IMR-90 (cell line): ENCODE measurements around the gene MED26. TPM values are rescaled to one million over a fixed set of nuclear protein-coding genes. Genes with fewer than 3 reads are reported as not detected.

Source experiments
- ATAC-seq: fragments of 200-7000 bp; cut with Tn5 transposase; 2 replicates; pipeline ENCODE4 v1.9.1; 2020; ENCODE audit warnings: low read depth, mild to moderate bottlenecking, moderate library complexity
- BruUV-seq: library from RNA; stranded (reverse); fragments of 400-500 nt; replicated peaks from 2 replicates; lab custom pipeline; 2021; lab: Mats Ljungman, UMichigan
- CTCF ChIA-PET: fragments of 300-600 bp; formaldehyde crosslinking; extraction: SDS; loops from one replicate; lab custom pipeline; 2021; ENCODE audit warnings: antibody characterized with exemption; lab: Yijun Ruan, JAX
- POLR2A ChIA-PET: fragments of 300-600 bp; sonication (Branson Sonifier 250); formaldehyde crosslinking; loops from one replicate; lab custom pipeline; 2022; ENCODE audit warnings: antibody characterized with exemption; ENCODE audit not compliant: unreplicated experiment; lab: Charles Lee
- DNase-seq: peaks from one replicate; pipeline ENCODE4 v3.0.0; 2013
- H2AFZ ChIP-seq: replicated peaks from 2 replicates; pipeline ENCODE3; 2013; ENCODE audit warnings: low read length, mild to moderate bottlenecking; ENCODE audit not compliant: poor library complexity
- H2AK5ac ChIP-seq: 2 replicates; pipeline ENCODE4 v1.6.1; 2013; ENCODE audit warnings: low read depth, low read length, inconsistent platforms
- H2AK9ac ChIP-seq: replicated peaks from 2 replicates; pipeline ENCODE3; 2013; ENCODE audit warnings: mild to moderate bottlenecking, low read depth, low read length, moderate library complexity; ENCODE audit not compliant: poor library complexity
- H2BK120ac ChIP-seq: 2 replicates; pipeline ENCODE4 v1.6.1; 2013; ENCODE audit warnings: low read depth, low read length, inconsistent platforms
- H2BK15ac ChIP-seq: 3 replicates; pipeline ENCODE4 v1.6.1; 2013; ENCODE audit warnings: low read depth, low read length, inconsistent platforms
- H2BK20ac ChIP-seq: 2 replicates; pipeline ENCODE4 v1.6.1; 2013; ENCODE audit warnings: low read depth, mild to moderate bottlenecking, inconsistent platforms, low read length, moderate library complexity
- H2BK5ac ChIP-seq: 2 replicates; pipeline ENCODE4 v1.6.1; 2013; ENCODE audit warnings: mild to moderate bottlenecking, low read depth, low read length, inconsistent platforms; ENCODE audit not compliant: poor library complexity, severe bottlenecking
- H3K14ac ChIP-seq: replicated peaks from 2 replicates; pipeline ENCODE4 v1.6.1; 2013; ENCODE audit warnings: low read depth, low read length, inconsistent platforms
- H3K18ac ChIP-seq: 2 replicates; pipeline ENCODE4 v1.6.1; 2013; ENCODE audit warnings: low read depth, low read length, control low read depth
- H3K23ac ChIP-seq: 2 replicates; pipeline ENCODE4 v1.6.1; 2013; ENCODE audit warnings: low read depth, low read length, inconsistent platforms
- H3K27ac ChIP-seq: 2 replicates; pipeline ENCODE4 v1.5.1; 2013; ENCODE audit warnings: mild to moderate bottlenecking, control low read depth, low read length; ENCODE audit not compliant: insufficient read depth
- H3K27me3 ChIP-seq: 2 replicates; pipeline ENCODE4 v1.6.1; 2013; ENCODE audit warnings: low read length; ENCODE audit not compliant: control insufficient read depth, insufficient read depth
- H3K36me3 ChIP-seq: 2 replicates; pipeline ENCODE4 v1.6.1; 2013; ENCODE audit warnings: low read length, mixed read lengths; ENCODE audit not compliant: control insufficient read depth, insufficient read depth
- H3K4ac ChIP-seq: 2 replicates; pipeline ENCODE4 v1.6.1; 2013; ENCODE audit warnings: low read depth, low read length, inconsistent platforms
- H3K4me1 ChIP-seq: 2 replicates; pipeline ENCODE4 v1.6.1; 2013; ENCODE audit warnings: low read length, mixed read lengths; ENCODE audit not compliant: control insufficient read depth, insufficient read depth
- H3K4me2 ChIP-seq: 2 replicates; pipeline ENCODE4 v1.6.1; 2013; ENCODE audit warnings: low read depth, mild to moderate bottlenecking, control low read depth, low read length, moderate library complexity
- H3K4me3 ChIP-seq: 2 replicates; pipeline ENCODE4 v1.5.1; 2013; ENCODE audit warnings: low read depth, mild to moderate bottlenecking, control low read depth, low read length, moderate library complexity; ENCODE audit not compliant: insufficient read depth
- H3K56ac ChIP-seq: 2 replicates; pipeline ENCODE4 v1.6.1; 2013; ENCODE audit warnings: low read length, inconsistent platforms; ENCODE audit not compliant: insufficient read depth; ENCODE audit errors: extremely low read depth
- H3K79me1 ChIP-seq, 2 experiments: 2 replicates each; pipeline ENCODE4 v1.6.1; 2013; ENCODE audit warnings: low read length in 2 of 2, inconsistent platforms in 1 of 2, low read depth in 1 of 2
- H3K9ac ChIP-seq: 2 replicates; pipeline ENCODE4 v1.6.1; 2013; ENCODE audit warnings: low read depth, low read length, control low read depth
- H3K9me1 ChIP-seq: 2 replicates; pipeline ENCODE4 v1.6.1; 2013; ENCODE audit warnings: low read length, inconsistent platforms; ENCODE audit not compliant: insufficient read depth
- H3K9me3 ChIP-seq: 2 replicates; pipeline ENCODE4 v1.6.1; 2013; ENCODE audit warnings: low read length; ENCODE audit not compliant: control insufficient read depth, insufficient read depth
- H4K20me1 ChIP-seq: 2 replicates; pipeline ENCODE4 v1.6.1; 2013; ENCODE audit warnings: low read length, inconsistent platforms; ENCODE audit not compliant: insufficient read depth
- H4K5ac ChIP-seq: 2 replicates; pipeline ENCODE4 v1.6.1; 2013; ENCODE audit warnings: mild to moderate bottlenecking, low read depth, low read length, control low read depth
- H4K8ac ChIP-seq, 2 experiments: 2 replicates each; pipeline ENCODE4 v1.6.1; 2013; ENCODE audit warnings: low read depth in 2 of 2, low read length in 2 of 2, control low read depth in 1 of 2, inconsistent platforms in 1 of 2
- H4K91ac ChIP-seq: 2 replicates; pipeline ENCODE4 v1.6.1; 2013; ENCODE audit warnings: low read depth, low read length, inconsistent platforms; ENCODE audit not compliant: insufficient read depth
- CEBPB ChIP-seq: IDR thresholded peaks from 2 replicates; pipeline ENCODE4 v1.6.1; 2012; ENCODE audit warnings: low read depth, low read length, improper control_type of control experiment
- CHD1 ChIP-seq: IDR thresholded peaks from 2 replicates; pipeline ENCODE4 v1.6.1; 2012; ENCODE audit warnings: low read depth, low read length, improper control_type of control experiment
- CTCF ChIP-seq: conservative IDR thresholded peaks from 2 replicates; pipeline ENCODE4 v1.5.1; 2012; ENCODE audit warnings: mild to moderate bottlenecking, low read depth, low read length, improper control_type of control experiment
- ELK1 ChIP-seq: fragments of 150-350 bp; IDR thresholded peaks from 2 replicates; pipeline ENCODE4 v1.6.1; 2016; ENCODE audit warnings: low read depth, mild to moderate bottlenecking, low read length, moderate library complexity, borderline replicate concordance
- MAFK ChIP-seq: IDR thresholded peaks from 2 replicates; pipeline ENCODE4 v1.6.1; 2012; ENCODE audit warnings: low read depth, low read length, improper control_type of control experiment
- MAZ ChIP-seq: IDR thresholded peaks from 2 replicates; pipeline ENCODE4 v1.6.1; 2012; ENCODE audit warnings: low read depth, mild to moderate bottlenecking, low read length, improper control_type of control experiment, moderate library complexity, borderline replicate concordance
- MXI1 ChIP-seq: IDR thresholded peaks from 2 replicates; pipeline ENCODE4 v1.6.1; 2012; ENCODE audit warnings: low read depth, mild to moderate bottlenecking, low read length, moderate library complexity, borderline replicate concordance
- NFE2L2 ChIP-seq: fragments of 150-350 bp; IDR thresholded peaks from 2 replicates; pipeline ENCODE4 v1.6.1; 2016; ENCODE audit warnings: low read depth, mild to moderate bottlenecking, low read length
- POLR2A ChIP-seq: IDR thresholded peaks from 2 replicates; pipeline ENCODE4 v1.6.1; 2012; ENCODE audit warnings: mild to moderate bottlenecking, low read depth, low read length
- RAD21 ChIP-seq: IDR thresholded peaks from 2 replicates; pipeline ENCODE4 v1.6.1; 2012; ENCODE audit warnings: low read length, improper control_type of control experiment
- RCOR1 ChIP-seq: IDR thresholded peaks from 2 replicates; pipeline ENCODE4 v1.6.1; 2012; ENCODE audit warnings: mild to moderate bottlenecking, low read length, improper control_type of control experiment; ENCODE audit not compliant: insufficient replicate concordance
- RFX5 ChIP-seq: IDR thresholded peaks from 2 replicates; pipeline ENCODE4 v1.8.0; 2012; ENCODE audit warnings: low read depth, mild to moderate bottlenecking, low read length, moderate library complexity
- SMC3 ChIP-seq: fragments of 150-350 bp; IDR thresholded peaks from 2 replicates; pipeline ENCODE4 v1.6.1; 2016; ENCODE audit warnings: low read depth, mild to moderate bottlenecking, antibody characterized with exemption, low read length, moderate library complexity
- USF2 ChIP-seq: fragments of 150-350 bp; IDR thresholded peaks from 2 replicates; pipeline ENCODE4 v1.6.1; 2017; ENCODE audit warnings: mild to moderate bottlenecking, antibody characterized with exemption, low read length, low read depth
- WGBS, 2 experiments: methylation state at CpG; one replicate each; pipeline versions ENCODE4 v1.1.5 to v1.1.7; 2013; ENCODE audit warnings: missing lambda C conversion rate in 2 of 2; ENCODE audit not compliant: insufficient read length in 1 of 2; ENCODE audit errors: extremely low coverage in 2 of 2; 5-methylcytosine and 5-hydroxymethylcytosine counted together
- dilution Hi-C: fragments of 300-500 bp; cut with HindIII; formaldehyde crosslinking; loops from one replicate; pipeline ENCODE4 v1.14.3; 2018; ENCODE audit warnings: low sequenced_read_pairs; ENCODE audit not compliant: unreplicated experiment
- in situ Hi-C: fragments of 300-500 bp; cut with MboI; formaldehyde crosslinking; loops from 3 replicates; pipeline ENCODE4 v1.14.3; 2019; ENCODE audit warnings: low sequenced_read_pairs, inconsistent platforms, mixed read lengths
- intact Hi-C: fragments of 100-400 bp; cut with micrococcal nuclease; formaldehyde crosslinking; loops from 2 replicates; pipeline ENCODE4 v1.10.0; 2022
- polyA plus RNA-seq, 3 experiments: library from polyadenylated mRNA; depleted of rRNA; stranded (reverse); fragments of >200 nt; gene quantifications; 2 replicates each; pipeline ENCODE4 v1.2.3, GENCODE V29; 2012; ENCODE audit warnings: low replicate concordance in 1 of 3
- total RNA-seq: library from RNA; depleted of rRNA; stranded (reverse); fragments of >200 nt; gene quantifications from 2 replicates; pipeline ENCODE4 v1.2.3, GENCODE V29; 2012

Gene MED26
- total and polyA plus RNA-seq, 2 of the 4 experiments (the other 2 are of a cell fraction) = 2.0 to 4.0 TPM

- dilution Hi-C loops = no loop called here
- Histone ChIP-seq H3K56ac (peak within 1 kb of the TSS; percentile 96; the same call in 1 of the 2 replicates), H3K4me3 (peak within 1 kb of the TSS; percentile 83), H3K36me3 (peaks cover 12% of the 10 kb centered on the region), H3K23ac (peak within 1 kb of the TSS; percentile 49), H3K27me3 (no peaks in the 10 kb centered on the region), H3K9ac (peak within 1 kb of the TSS; percentile 92), H2BK20ac (no peak within 1 kb of the TSS), H3K4me2 (peak within 1 kb of the TSS; percentile 88), H2AK9ac (peak within 1 kb of the TSS; percentile 93), H3K27ac (peak within 1 kb of the TSS; percentile 94), H3K14ac (peak within 1 kb of the TSS; percentile 49; the same call in 1 of the 2 replicates), H2BK5ac (no peak within 1 kb of the TSS), H2AK5ac (peak within 1 kb of the TSS; percentile 35; the same call in 1 of the 2 replicates), H4K8ac (peak within 1 kb of the TSS; percentile 75 to 83; a peak in 3 of 4 replicates), H2BK120ac (no peak within 1 kb of the TSS), H3K4me1 (no peaks in the 10 kb centered on the region), H3K18ac (no peak within 1 kb of the TSS), H2AFZ (peak within 1 kb of the TSS; percentile 97), H4K91ac (peak within 1 kb of the TSS; percentile 93), H2BK15ac (no peak within 1 kb of the TSS), H3K9me1 (peaks cover 19% of the 10 kb centered on the region; the same call in 1 of the 2 replicates), H3K79me1 (peaks cover 22 to 37% of the 10 kb centered on the region in 2 experiments), H3K9me3 (no peaks in the 10 kb centered on the region), H4K20me1 (peaks cover 32% of the 10 kb centered on the region), H4K5ac (peak within 1 kb of the TSS; percentile 45; the same call in 1 of the 2 replicates), H3K4ac (peak within 1 kb of the TSS; percentile 65)
- ATAC-seq (peak; percentile 8), DNase-seq (no peak)
- BruUV-seq = no TSS peak
- intact Hi-C loops = no loop called here
- ChIA-PET POLR2A (interaction anchor here (1.1 kb wide), 1 partner anchor 33 kb away, joined by 5 read pairs; the partner anchor contains the start of gene MED26), CTCF (no interaction called here)
- in situ Hi-C loops = no loop called here
- WGBS, 2 experiments = 3% methylated on average over 7 of the region's 76 CpGs; no CpG with 5 or more reads in 1 of the 2 experiments
- no peak for TF ChIP-seq NFE2L2
- no peak for TF ChIP-seq POLR2A
- TF ChIP-seq CHD1 = no peak
- TF ChIP-seq MAZ = no peak
- TF ChIP-seq MAFK = no peak
- no peak for TF ChIP-seq MXI1
- TF ChIP-seq USF2 = no peak
- no peak for TF ChIP-seq ELK1
- TF ChIP-seq RFX5 = no peak
- no peak for TF ChIP-seq RCOR1
- TF ChIP-seq SMC3 = no peak
- TF ChIP-seq CEBPB = no peak
- TF ChIP-seq CTCF = no peak
- no peak for TF ChIP-seq RAD21
Measured at GRCh38 chr19:16660763-16661479, 32.9 kb upstream of the MED26 start, which contains the start of gene TMEM38A. TMEM38A (plus strand) TSS chr19:16661139; CDS start chr19:16661218, 79 bp downstream.
